Measurements from ENCODE around the gene CHST12.

GRCh38 chr7:2376351-2377154 lies 26.9 kb upstream of the CHST12 start:
- TF ChIP-seq, protein P1, sequence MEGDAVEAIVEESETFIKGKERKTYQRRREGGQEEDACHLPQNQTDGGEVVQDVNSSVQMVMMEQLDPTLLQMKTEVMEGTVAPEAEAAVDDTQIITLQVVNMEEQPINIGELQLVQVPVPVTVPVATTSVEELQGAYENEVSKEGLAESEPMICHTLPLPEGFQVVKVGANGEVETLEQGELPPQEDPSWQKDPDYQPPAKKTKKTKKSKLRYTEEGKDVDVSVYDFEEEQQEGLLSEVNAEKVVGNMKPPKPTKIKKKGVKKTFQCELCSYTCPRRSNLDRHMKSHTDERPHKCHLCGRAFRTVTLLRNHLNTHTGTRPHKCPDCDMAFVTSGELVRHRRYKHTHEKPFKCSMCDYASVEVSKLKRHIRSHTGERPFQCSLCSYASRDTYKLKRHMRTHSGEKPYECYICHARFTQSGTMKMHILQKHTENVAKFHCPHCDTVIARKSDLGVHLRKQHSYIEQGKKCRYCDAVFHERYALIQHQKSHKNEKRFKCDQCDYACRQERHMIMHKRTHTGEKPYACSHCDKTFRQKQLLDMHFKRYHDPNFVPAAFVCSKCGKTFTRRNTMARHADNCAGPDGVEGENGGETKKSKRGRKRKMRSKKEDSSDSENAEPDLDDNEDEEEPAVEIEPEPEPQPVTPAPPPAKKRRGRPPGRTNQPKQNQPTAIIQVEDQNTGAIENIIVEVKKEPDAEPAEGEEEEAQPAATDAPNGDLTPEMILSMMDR (IDR thresholded peaks at IDR 0.05; ENCODE audit: insufficient read depth, low read depth, low read length): no peak
- no peak for TF ChIP-seq EZH2 (IDR thresholded peaks at IDR 0.05; ENCODE audit: insufficient read depth, low read length)

All from astrocyte (in vitro differentiated cells and primary cell).